ENCODE results near the gene SOCS3.

Gene SOCS3

GRCh38 chr17:78359997-78360370 lies at the start of gene SOCS3:
SOCS3 (minus strand) TSS chr17:78360077; CDS start chr17:78359095, 982 bp downstream.
- peak; percentile 98 for DNase-seq

DNA sequence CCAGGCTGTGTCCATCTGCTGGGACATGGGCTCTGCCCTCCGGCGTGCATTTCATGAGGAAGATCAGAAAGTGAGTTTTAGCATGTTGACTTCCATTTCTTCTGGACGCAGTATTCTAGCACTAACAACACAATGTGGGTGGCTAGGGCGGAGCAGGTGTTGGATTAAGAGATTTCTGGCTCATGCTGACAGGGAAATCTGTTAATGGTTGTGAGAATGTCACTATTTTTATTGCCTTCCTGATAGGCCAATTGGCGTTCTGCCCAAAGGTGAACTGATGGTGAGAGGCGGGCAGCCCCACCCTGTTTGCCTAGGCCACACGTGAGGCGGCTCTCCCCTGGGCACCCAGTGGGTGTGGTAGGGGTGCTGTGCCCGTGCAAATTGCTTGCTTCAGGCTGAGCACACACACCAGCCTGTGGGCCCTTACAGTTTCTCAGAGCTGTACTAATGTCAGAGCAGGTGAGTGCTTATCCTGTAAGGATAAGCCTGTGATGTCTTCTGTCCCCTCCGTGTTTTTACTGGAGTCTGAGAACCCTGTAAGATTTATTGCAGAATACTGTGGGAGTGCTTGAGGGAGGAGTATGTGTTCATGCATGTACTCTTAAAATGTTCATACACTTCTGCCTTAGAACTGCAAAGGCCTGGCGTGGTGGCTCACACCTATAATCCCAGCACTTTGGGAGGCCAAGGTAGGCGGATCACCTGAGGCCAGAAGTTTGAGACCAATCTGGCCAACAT lies 49.5 kb upstream of the SOCS3 start:
- DNase-seq: no peak

GRCh38 chr17:78408476-78409050 lies 48.7 kb upstream of the SOCS3 start:
- no peak for DNase-seq

DNA sequence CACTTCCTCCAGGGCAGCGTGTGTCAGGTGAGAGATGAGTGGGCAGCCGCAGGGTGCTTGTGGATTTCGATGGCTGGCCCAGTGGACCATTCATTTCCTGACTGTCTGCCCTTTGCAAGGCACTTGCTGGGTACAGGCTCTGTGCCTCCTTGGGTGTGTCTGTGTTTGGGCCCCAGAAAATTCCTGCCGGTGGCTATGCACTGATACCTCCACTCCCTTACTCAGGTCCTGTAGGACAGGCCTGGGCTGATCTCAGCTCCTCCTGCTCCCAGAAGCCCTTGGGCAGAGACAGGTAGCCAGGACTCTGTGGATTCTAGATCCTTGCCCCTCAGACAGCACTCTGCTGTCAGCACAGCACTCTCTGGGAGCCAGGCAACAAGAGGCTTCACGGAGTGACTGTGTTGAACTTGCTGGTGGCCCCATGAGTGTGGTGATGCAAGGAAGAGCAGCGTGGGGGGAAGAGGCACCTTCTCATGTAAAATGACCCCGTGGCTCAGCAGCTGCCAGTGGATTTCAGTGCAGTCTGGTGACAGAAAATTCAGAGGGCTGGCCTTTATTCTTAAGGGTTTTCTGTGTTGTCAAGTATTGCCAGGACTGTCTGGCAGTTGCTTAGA lies 47.6 kb upstream of the SOCS3 start:
- DNase-seq: no peak

GRCh38 chr17:78406920-78407319 lies 47.0 kb upstream of the SOCS3 start:
- DNase-seq: no peak

DNA sequence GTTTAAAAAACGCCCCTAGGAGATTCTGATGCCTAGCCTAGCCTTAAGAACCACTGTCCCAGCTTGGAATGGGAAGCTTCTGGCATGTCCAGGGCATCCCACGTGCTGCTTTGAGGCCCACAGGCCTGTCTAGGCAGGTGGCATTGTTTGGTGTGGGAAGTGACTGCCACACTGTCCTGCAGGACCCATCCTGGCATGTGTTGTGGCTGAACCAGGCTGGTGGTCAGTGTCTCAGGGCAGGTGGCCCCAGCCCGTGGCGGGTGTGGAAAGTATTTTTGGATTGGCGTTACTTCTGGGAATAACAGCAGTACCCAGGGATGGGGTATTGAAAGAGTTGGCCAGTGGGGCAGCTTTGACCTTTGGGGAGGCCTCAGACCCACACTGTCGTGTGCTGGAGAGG lies 46.5 kb upstream of the SOCS3 start:
- DNase-seq: no peak

DNA sequence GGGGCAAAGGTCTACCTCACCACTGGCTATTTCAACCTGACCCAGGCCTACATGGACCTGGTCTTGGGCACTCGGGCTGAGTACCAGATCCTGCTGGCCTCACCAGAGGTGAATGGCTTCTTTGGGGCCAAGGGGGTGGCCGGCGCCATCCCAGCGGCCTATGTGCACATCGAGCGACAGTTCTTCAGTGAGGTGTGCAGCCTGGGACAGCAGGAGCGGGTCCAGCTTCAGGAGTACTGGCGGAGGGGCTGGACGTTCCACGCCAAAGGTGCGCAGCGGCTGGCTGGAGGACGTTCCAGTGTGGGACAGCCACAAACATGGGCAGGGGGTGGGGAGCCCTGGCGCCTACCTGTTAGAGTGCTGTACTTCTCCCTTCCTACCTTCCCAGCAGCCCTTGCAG lies 43.9 kb upstream of the SOCS3 start:
- DNase-seq: no peak

GRCh38 chr17:78401891-78402290 lies 42.0 kb upstream of the SOCS3 start:
- no peak for DNase-seq

- no peak for DNase-seq
Observed at GRCh38 chr17:78401246-78401645, 41.4 kb upstream of the SOCS3 start.

- no peak for DNase-seq
Observed at GRCh38 chr17:78400581-78401240, 40.8 kb upstream of the SOCS3 start.

DNA sequence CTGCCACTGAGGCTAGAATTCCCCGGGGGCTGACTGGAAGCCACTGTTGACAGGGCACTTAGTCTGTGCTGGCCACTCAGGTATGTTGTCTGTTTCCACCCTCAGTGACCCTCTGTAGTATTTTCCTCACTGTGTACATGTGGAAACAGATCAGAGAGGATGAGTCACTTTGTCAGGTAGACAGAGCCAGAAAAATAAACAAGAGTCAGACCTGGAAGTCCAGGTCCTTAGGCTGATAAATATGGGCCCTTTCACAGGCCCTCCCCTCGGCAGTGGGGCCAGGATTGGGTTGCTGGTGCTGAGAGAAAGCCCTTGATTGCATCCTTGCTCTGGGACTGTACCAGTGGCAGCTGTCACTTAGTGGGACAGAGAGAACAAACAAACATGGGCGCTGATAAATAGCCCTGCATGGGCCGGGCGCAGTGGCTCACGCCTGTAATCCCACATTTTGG lies 39.8 kb upstream of the SOCS3 start:
- DNase-seq: no peak

- DNase-seq: no peak
Observed at GRCh38 chr17:78399028-78399692, 39.3 kb upstream of the SOCS3 start.

- DNase-seq: no peak
Observed at GRCh38 chr17:78398390-78398789, 38.5 kb upstream of the SOCS3 start.

GRCh38 chr17:78397681-78398101 lies 37.8 kb upstream of the SOCS3 start:
- DNase-seq: no peak

DNA sequence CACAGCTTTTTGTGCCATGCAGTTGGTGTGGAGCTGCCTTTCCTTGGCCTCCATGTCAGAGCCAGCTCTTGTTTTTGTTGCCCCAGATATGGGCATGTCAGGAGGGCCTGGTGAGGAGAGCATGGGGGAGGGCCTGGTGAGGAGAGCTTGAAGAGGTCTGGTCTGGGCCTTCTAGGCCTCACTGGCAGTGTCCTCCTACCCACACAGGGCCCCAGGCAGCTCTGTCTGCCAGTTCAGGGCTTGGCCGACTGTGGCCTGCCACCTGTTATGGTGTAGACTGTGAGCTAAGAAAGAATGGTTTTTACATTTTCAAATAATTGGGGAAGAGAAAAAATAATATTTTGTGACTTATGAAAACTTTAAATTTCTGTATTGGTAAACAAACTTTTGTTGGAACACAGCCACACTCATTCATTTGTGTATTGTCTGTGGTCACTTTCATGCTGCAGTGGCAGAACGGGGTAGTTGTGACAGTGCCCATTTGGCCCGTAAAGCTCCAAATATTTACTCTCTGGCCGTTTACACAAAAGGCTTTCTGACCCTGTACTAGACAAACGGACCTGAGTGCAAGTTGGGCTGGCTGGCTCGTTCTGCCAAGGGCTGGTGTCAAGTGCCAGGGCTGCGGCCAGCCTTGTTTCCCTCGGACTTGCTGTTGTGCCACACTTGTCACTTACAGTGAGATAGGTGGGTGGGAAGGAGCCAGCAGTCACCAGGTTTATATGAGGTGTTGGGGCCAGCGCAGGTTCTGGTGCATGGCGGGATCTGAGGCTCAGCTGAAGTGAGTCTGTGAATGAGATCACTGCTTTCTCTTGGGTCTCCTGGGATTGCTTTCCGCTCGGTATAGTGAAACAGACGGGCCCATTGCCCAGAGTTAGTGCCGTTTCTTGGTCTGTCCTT lies 36.8 kb upstream of the SOCS3 start:
- DNase-seq: no peak

DNA sequence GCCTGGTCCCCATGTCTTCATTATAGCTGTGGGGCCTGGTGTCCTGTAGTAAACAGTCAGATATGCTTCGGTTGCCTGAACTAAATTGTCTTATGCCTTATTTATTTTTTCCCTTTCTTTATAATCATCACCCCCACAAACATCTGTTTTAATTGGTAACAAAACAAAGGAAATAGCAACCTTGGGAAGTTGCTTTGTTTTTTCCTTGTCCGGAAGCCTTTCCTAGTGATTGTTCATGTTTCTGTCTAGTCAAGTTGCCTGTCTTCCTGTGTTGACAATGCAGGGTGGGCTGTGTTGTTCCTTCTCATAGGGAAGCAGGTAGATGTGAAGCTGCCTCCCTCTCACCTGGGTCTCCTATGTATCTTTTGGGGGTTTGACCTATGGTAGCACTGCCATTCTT lies 35.3 kb upstream of the SOCS3 start:
- DNase-seq: no peak

DNA sequence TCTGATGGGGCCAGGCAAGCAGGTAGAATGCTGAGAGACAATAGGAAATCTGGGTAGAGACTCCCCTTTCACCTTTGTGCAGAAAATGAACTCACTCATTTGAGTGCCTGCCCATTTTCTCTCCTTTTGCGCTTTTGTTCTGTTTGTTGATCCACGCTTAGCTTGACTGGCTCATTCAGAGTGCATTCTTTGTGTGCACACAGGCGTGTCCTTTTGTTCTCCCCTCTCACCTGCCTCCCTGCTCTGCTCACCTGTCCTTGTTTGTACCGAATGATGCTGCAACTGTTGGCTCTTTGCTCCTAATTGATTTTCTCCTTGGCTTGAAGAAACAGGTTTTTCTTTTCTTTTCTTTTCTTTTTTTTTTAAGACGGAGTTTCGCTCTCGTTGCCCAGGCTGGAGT lies 34.3 kb upstream of the SOCS3 start:
- DNase-seq: no peak

- DNase-seq: no peak
Observed at GRCh38 chr17:78393575-78393974, 33.7 kb upstream of the SOCS3 start.

DNA sequence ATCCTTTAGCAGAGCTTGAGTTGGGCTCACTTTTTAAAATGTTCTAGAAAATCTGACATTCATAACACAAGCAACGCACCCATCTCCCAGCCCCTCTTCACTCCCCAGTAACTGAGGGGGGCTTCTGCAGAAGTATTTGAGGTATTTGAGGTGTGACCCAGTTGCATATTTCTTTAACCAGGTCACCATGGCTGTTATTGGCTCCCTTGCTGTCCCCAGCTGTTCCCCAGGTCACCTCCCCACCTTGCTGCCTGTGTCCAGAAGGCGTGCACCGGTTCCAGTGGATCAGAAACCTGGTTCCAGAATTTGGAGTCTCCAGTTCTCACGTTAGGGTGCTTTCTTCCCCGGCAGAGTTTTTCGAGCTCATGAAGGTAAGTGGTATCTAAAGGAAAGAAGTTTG lies 32.4 kb upstream of the SOCS3 start:
- DNase-seq: no peak

DNA sequence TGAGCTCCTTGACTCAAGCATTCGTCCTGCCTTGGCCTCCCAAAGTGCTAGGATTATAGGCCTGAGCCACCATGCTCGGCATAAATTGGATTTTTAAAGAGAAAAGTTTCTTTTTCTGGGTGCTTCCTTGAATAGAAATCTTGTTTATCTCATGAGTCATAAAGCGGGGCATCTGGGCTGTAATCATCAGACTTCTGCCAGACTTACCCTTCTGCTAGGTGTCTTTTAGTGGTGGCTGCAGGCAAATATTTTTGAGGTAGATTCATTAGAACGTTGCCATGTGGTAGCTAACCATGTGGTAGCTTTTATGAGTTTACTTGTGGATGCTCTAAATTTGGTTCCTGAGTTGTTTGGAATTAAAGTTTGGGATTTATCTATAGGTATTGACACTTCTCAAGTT lies 32.0 kb upstream of the SOCS3 start:
- DNase-seq: no peak

- no peak for DNase-seq
Observed at GRCh38 chr17:78391051-78391431, 31.2 kb upstream of the SOCS3 start.
